Measurements from ENCODE around the gene ATMIN. TPM values are rescaled to one million over a fixed set of nuclear protein-coding genes. Genes with fewer than 3 reads are reported as not detected.

The ATMIN gene
- total and polyA plus RNA-seq, 10 of the 15 experiments (the other 5 are each of a cell fraction or from before 2014, with no cell fraction given): 5.2 to 28.9 (median 18.3) TPM

GRCh38 chr16:81018496-81018895, 17.1 kb upstream of the ATMIN start:
- POLR2A ChIA-PET: interaction anchor here (0.6 kb wide), 1 partner anchor 182 kb away, joined by 3 read pairs; no protein-coding TSS in a partner anchor
- SMC1A ChIA-PET (ENCODE audit: uncharacterized antibody, unreplicated experiment): interaction anchor here (0.6 to 1.9 kb wide), 5 partner anchors 10 to 21 kb away, joined by 3 to 6 read pairs (median 5); no protein-coding TSS in a partner anchor
- RAD21 ChIA-PET (ENCODE audit: unreplicated experiment): no interaction called here
- no peak overlapping the region for H3K27ac ChIP-seq (ENCODE audit: control insufficient read depth, insufficient read depth)
- H3K4me2 ChIP-seq (ENCODE audit: control insufficient read depth, insufficient read depth): no peak overlapping the region
- peaks cover 4% of the 10 kb centered on the region; the same call in 1 of the 2 replicates for H3K4me1 ChIP-seq (ENCODE audit: control insufficient read depth, insufficient read depth, low read length)
- DNase-seq (ENCODE audit: low read depth, low spot score): no peak
- intact Hi-C loops (cut with micrococcal nuclease; ENCODE audit: unreplicated experiment): no loop called here
- no peaks in the 10 kb centered on the region for H4K20me1 ChIP-seq (ENCODE audit: control insufficient read depth, insufficient read depth)
- no peak for ATAC-seq
- WGBS (ENCODE audit: insufficient coverage, insufficient replicate concordance, low lambda C conversion rate, missing lambda C conversion rate): 96% methylated on average over 2 of the region's 2 CpGs
- H3K9me3 ChIP-seq (replicated peaks; ENCODE audit: control insufficient read depth, insufficient read depth, low read length): no peaks in the 10 kb centered on the region
- TF ChIP-seq TCF12 (IDR thresholded peaks at IDR 0.05; ENCODE audit: low read depth, low read length) (no peak), JUNB (IDR thresholded peaks at IDR 0.05) (no peak), YY1 (IDR thresholded peaks at IDR 0.05; ENCODE audit: low read depth, low read length) (no peak), NRF1 (conservative IDR thresholded peaks at IDR 0.05; ENCODE audit: low read depth, low read length) (no peak), RAD51 (IDR thresholded peaks at IDR 0.05) (no peak), E2F4 (IDR thresholded peaks at IDR 0.05; ENCODE audit: low read depth, low read length) (no peak), LARP7 (IDR thresholded peaks at IDR 0.05) (no peak), TCF3 (IDR thresholded peaks at IDR 0.05; ENCODE audit: borderline replicate concordance, insufficient read depth, low read depth, low read length) (no peak), NKRF (conservative IDR thresholded peaks at IDR 0.05) (no peak), PAX8 (IDR thresholded peaks at IDR 0.05) (no peak), REST (IDR thresholded peaks at IDR 0.05; ENCODE audit: low read depth, low read length) (no peak), BMI1 (IDR thresholded peaks at IDR 0.05; ENCODE audit: borderline replicate concordance) (no peak), ZNF274 (IDR thresholded peaks at IDR 0.05; ENCODE audit: insufficient read depth, insufficient read length) (no peak), ZBED1 (IDR thresholded peaks at IDR 0.05; ENCODE audit: borderline replicate concordance) (no peak), ZSCAN29 (IDR thresholded peaks at IDR 0.05) (no peak)
- TF ChIP-seq, protein P1, sequence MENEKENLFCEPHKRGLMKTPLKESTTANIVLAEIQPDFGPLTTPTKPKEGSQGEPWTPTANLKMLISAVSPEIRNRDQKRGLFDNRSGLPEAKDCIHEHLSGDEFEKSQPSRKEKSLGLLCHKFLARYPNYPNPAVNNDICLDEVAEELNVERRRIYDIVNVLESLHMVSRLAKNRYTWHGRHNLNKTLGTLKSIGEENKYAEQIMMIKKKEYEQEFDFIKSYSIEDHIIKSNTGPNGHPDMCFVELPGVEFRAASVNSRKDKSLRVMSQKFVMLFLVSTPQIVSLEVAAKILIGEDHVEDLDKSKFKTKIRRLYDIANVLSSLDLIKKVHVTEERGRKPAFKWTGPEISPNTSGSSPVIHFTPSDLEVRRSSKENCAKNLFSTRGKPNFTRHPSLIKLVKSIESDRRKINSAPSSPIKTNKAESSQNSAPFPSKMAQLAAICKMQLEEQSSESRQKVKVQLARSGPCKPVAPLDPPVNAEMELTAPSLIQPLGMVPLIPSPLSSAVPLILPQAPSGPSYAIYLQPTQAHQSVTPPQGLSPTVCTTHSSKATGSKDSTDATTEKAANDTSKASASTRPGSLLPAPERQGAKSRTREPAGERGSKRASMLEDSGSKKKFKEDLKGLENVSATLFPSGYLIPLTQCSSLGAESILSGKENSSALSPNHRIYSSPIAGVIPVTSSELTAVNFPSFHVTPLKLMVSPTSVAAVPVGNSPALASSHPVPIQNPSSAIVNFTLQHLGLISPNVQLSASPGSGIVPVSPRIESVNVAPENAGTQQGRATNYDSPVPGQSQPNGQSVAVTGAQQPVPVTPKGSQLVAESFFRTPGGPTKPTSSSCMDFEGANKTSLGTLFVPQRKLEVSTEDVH (IDR thresholded peaks at IDR 0.05; ENCODE audit: low read depth, partially characterized antibody): no peak
- H3K4me3 ChIP-seq: no peak overlapping the region
- H3K79me2 ChIP-seq (ENCODE audit: control insufficient read depth, insufficient read depth, low read length): no peaks in the 10 kb centered on the region
- no peak overlapping the region for H2AFZ ChIP-seq (ENCODE audit: control insufficient read depth, low read depth, low read length)
- no peaks in the 10 kb centered on the region for H3K27me3 ChIP-seq (replicated peaks in 1 of 2; ENCODE audit: control insufficient read depth in 2 of 2, insufficient read depth in 2 of 2, low read length in 1 of 2)
- no peak for FAIRE-seq
- CTCF ChIA-PET: interaction anchor here (0.7 to 1.4 kb wide), 5 partner anchors 8 to 21 kb away, joined by 3 to 8 read pairs (median 5); partner anchors contain the start of gene ATMIN
- in situ Hi-C loops (cut with MboI): no loop called here
- H3K36me3 ChIP-seq (ENCODE audit: control insufficient read depth in 2 of 2, insufficient read depth in 2 of 2, low read length in 1 of 2): peaks cover 7 to 27% of the 10 kb centered on the region in 2 experiments
- H3K9ac ChIP-seq (ENCODE audit: control insufficient read depth, insufficient read depth, low read length): no peak overlapping the region
- BruUV-seq (replicated peaks): no TSS peak
